Dedifferentiated amniotic fluid mesenchymal stem cell (primary cell): ENCODE results near the gene MAP4K3.
"Not testable (repeated sequence)": the region's sequence is repeated elsewhere in the genome, so short reads cannot be mapped to it uniquely, and the experiment has no call there.

Experiments
- DNase-seq: peaks from one replicate; pipeline ENCODE4 v3.0.0-alpha.2; 2016; ENCODE audit errors: extremely low spot score

MAP4K3 gene

DNA sequence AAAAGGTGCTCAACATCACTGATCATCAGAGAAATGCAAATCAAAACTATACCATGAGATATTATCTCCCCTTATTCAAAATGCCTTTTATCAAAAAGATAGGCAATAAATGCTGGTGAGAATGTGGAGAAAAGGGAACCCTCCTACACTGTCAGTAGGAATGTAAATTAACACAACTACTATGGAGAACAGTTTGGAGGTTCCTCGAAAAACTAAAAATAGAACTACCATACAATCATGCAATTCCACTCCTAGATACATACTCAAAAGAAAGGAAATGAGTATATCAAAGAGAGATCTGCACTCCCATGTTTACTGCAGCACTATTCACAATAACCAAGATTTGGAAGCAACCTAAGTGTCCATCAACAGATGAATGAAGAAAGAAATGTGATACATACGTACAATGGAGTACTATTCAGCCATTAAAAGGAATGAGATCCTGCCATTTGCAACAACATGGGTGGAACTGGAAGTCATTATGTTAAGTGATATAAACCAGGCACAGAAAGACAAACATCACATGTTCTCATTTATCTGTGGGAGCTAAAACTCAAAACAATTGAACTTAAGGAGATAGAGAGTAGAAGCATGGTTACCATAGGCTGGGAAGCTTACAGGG, 63.8 kb downstream of the MAP4K3 start:
- no peak for DNase-seq

DNA sequence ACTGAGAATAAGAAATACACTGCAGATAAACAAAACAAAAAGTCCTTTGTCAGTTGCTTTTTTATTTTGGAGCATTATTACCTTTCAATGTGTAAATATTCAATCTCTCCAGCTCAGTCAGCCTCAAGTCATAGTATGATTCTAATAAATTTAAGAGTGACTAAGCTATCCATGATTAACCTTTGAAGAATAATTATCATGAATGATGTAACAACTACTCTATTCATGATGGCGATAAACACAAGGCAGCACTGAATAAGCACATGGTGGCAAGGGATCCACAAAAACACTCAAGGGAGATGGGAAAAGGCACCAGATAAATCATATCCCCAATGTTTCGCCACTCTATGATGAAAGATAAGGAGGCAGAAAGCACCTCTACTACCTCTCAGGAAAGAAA, 67.0 kb downstream of the MAP4K3 start:
- DNase-seq = no peak

DNA sequence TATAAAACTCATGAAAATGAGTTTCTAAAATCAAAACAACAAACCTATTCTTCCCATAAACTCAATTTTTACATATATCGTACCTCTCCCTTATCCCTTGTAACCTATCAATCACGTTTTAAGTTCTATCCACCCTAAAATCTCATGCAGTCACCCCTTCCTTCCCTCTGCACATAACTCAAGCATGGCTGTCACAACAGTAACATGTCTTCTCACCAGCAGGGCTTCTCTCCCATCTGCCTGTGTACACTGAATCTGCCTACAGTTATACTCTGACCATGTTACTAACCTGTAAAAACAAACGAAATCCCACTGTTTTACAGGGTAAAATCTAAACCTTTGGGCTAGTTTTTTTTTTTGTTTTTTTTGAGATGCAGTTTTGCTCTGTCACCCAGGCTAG, 68.2 kb downstream of the MAP4K3 start:
- no peak for DNase-seq

DNA sequence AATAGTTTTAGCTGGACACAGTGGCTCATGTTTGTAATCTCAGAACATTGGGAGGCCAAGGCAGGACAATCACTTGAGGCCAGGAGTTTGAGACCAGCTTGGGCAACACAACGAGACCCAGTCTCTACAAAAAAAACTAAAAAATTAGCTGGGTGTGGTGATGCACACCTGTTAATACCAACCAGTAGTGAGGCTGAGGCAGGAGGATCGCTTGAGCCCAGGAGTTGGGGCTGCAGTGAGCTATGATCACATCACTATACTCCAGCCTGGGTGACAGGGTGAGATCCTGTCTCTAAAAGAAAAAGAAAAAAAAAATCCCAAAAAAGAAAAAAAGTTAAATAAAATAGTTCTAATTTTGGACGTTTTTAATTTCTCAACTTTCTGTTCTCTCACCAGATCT, 68.7 kb downstream of the MAP4K3 start:
- no peak for DNase-seq

DNA sequence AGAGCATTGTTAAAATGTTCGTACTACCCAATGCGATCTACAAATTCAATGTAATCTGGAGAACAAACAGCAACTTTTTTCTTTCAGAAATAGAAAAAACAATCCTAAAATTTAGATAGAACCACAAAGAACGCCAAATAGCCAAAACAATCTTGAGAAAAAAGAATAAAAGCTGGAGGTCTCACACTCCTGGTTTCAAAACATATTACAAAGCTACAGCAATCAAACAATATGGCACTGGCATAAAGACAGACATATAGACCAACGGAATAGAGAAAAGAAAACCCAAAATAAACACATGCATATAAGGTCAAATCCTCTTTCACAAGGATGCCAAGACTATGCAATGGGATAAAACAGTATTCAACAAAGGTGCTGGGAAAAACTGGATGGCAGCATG, 74.5 kb downstream of the MAP4K3 start:
- DNase-seq = no peak

DNA sequence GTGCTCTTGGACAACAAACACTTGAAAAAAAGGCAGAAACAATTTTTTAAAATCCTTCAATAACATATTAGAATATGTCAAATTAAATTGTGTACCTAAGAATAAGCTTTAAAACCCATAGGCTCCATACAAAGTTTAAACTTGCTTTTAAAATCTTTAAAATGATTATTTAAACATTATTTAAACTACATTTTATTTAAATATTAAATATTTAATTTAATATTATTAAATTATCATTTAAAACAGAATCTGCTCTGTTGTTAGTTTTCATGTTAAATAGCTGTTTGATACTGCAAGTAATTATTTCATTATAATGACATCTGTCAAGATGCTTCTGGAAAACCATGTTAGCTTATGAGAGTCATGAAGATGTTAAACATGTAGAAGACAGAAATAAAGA, 75.6 kb downstream of the MAP4K3 start:
- no peak for DNase-seq

DNA sequence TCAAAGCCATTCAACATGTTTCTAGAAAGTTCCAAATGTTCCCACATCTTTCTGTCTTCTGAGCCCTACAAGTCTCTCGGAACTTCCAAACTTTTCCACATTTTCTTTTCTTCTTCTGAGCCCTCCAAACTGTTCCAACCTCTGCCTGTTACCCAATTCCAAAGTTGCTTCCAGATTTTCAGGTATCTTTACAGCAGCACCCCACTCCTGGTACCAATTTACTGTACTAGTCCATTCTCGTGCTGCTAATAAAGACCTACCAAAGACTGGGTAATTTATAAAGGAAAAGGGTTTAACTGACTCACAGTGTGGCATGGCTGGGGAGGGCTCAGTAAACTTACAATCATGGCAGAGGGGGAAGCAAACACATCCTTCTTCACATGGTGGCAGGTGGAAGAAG, 76.7 kb downstream of the MAP4K3 start:
- DNase-seq = not testable (repeated sequence)

DNA sequence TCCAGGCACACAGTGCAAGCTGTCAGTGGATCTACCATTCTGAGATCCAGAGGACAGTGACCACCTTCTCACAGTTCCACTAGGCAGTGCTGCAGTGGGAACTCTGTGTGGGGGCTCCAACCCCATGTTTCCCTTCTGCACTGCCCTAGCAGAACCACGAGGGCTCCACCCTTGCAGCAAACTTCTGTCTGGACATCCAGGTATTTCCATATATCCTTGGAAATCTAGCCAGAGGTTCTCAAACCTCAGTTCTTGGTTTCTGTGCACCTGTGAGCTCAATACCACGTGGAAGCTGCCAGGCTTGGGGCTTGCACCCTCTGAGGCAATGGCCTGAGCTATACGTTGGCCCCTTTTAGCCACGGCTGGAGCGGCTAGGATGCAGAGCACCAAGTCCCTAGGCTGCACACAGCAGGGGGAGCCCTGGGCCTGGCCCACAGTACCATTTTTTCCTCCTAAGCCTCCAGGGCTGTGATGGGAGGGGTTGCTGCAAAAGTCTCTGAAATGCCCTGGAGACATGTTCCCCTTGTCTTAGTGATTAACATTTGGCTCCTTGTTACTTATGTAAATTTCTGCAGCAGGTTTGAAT, 77.5 kb downstream of the MAP4K3 start:
- DNase-seq = no peak

DNA sequence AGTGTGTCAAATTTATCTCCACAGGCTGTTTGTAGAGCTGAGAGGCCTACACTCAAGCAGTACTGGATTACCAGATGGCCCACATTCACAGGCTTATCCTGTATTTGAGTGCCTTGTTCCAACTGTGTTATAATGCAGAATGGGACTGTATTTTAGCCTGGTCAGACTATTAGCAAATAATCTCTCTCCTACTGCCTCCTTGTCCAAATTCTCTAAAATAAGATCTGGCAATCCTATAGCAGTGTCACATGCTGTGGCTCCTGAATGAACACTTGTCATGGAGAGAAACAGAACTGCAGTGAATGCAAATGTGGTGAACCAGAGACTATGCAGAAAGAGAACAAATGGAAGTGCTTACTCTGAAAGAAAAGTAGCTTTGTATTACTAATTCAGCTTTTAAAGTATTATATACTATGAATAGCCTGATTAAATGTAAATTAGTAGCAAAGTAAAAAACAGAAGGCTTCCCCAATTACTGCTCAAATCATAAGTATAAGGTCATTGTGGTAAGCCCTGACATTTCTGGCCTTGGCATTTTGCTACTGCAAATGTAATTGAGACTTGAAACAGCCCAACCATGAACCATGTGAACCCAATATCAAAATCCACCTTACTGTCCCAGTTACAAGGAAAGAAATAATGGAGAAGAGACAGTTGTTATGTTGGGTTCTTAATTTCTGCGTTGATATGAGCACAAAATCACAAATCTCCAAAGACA, 80.0 kb downstream of the MAP4K3 start:
- no peak for DNase-seq

DNA sequence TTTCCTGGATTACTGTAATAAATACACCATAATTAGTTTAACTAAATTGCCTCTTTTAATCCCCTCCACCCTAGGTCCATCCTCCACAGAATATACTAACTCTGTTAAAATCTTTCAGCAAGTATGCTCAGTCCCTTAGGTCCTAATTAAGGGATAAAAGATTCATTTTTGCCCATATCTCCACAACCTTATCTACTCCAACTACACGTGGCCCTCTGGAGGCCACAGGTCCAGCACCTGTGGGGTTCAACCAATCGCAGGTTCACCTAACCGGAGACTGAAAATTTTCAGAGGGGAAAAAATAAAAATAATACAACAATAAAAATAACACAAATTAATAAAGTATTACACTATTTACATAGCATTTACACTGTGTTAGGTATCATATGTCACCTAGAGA, 86.4 kb downstream of the MAP4K3 start:
- no peak for DNase-seq

DNA sequence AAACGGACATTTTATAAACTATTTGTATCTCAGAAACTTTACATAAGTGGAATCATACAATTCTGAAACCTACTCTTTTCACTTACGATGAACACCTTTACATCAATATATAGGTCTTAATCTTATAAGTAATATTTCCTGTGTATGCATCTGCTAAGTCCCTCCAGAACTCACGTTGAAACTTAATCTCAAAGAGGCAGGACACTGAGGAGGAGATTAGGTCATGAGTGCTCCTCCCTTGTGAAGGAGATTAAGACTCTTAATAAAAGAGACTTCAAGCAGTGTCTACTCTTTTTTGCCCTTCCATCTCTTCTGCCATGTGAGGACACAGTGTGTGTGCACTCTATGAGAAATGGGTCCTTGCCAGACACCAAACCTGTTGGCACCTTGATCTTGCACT, 98.6 kb downstream of the MAP4K3 start:
- no peak for DNase-seq

DNA sequence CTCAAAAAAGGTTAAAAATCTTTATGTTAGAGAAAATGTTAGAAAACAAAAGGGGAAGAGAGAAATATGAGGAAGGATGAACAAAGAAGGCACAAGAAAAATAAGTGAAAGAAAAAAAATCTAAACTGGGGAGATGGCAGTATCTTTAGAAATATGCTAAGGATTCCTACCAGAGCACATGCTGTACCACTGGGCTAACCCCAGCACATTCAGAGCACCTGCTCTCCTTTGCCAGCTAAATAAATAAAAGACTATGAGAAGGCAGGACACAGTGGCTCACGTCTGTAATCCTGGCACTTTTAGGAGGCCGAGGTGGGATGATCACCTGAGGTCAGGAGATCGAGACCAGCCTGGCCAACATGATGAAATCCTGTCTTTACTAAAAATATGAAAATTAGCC, 101.2 kb downstream of the MAP4K3 start:
- no peak for DNase-seq

DNA sequence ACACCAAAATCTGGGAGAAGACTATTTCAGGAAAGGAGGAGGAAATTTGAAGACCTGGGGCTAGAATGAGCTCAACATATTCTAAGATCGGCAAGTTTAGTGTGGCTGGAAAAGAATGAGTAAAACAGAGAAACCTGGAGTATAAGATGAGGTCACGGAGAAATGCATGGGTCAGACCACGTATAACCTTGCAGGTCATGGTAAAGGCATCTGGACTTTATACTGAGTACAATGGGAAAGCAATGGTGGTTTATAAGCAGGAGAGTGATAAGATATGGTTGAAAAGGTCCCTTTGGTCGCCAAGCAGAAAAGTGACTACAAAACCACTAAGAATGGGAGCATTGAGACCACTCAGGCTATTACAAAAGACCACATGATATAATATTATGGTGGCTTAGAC, 102.1 kb downstream of the MAP4K3 start:
- no peak for DNase-seq

DNA sequence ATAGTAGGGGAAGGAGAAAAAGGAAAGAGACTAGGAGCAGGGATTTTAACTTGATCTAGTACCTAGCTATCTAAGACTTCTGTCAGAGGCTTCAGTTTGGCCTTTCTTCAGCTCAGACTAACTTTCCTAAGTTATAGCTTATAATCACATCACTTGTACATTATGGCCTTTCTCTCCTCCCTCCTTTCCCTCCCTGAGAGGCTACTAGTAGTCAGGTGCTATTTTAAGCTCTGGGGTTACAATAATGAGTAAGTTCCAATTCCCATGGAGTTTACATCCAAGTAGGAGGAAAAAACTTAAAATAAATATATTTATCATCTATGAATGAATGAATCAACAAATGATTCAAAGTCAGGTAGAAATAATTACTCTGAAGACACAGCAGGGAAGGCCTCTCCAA, 102.6 kb downstream of the MAP4K3 start:
- DNase-seq = no peak

DNA sequence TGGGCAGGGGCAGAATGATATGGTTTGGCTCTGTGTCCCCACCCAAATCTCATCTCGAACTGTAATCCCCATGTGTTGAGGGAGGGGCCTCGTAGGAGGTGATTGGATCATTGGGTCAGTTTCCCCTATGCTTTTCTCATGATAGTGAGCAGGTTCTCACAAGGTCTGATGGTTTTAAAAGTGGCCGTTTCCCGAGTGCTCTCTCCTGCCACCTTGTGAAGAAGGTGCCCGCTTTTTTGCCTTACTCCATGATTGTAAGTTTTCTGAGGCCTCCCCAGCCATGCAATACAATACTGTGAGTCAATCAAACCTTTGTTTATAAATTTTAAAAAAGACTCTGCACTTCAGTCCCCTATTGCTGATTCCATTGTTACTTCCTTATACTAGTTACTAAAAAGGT, 110.4 kb downstream of the MAP4K3 start:
- DNase-seq = no peak

DNA sequence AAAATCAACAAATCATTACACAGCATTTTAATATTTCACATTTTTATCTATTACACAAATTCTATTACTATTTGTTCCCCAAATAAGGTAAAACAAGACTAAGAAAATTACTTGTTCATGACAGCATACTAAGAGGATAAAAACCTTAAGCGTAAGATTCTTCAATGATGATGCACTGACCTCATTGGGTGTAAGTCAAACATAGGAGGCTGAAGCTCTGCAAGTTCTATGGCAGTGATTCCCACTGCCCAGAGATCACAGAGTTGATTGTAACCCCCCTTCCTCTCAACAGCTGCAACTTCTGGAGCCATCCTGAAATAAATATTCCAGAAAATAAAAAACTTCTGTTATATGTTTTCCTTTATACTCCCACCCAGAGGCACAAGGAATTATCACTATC, 111.1 kb downstream of the MAP4K3 start:
- no peak for DNase-seq

DNA sequence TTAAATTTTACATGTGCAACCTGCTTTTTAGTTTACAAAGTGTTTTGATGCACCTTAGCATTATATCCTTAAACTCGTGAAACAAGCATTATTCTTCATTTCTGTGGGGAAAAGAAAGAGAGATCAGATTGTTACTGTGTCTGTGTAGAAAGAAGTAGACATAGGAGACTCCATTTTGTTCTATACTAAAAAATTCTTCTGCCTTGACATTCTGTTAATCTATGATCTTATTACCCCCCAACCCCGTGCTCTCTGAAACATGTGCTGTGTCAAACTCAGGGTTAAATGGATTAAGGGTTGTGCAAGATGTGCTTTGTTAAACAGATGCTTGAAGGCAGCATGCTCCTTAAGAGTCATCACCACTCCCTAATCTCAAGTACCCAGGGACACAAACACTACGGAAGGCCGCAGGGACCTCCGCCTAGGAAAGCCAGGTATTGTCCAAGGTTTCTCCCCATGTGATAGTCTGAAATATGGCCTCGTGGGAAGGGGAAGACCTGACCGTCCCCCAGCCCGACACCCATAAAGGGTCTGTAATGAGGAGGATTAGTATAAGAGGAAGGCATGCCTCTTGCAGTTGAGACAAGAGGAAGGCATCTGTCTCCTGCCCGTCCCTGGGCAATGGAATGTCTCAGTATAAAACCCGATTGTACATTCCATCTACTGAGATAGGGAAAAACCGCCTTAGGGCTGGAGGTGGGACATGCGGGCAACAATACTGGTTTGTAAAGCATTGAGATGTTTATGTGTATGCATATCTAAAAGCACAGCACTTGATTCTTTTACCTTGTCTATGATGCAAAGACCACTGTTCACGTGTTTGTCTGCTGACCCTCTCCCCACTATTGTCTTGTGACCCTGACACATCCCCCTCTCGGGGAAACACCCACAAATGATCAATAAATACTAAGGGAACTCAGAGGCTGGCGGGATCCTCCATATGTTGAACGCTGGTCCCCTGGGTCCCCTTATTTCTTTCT, 115.7 kb downstream of the MAP4K3 start:
- not testable (repeated sequence) for DNase-seq

DNA sequence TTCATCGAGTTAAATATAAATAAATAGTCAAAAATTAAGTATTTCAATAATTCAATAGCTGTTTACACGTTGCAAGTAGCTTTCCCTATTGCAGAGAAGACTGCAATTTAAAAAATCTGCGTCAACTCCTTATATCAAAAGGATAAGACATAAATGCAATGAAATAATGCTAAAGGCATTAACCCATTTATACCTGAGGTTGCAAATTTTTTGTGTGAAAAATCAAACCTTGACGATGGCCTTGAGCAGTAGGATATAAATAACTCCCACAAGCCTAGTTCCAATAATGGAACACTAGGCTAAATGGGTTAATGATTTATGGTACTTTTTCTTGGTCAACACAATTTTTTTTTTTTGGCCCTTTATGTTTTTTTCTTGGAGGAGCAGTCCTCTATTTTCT, 116.9 kb downstream of the MAP4K3 start:
- no peak for DNase-seq

DNA sequence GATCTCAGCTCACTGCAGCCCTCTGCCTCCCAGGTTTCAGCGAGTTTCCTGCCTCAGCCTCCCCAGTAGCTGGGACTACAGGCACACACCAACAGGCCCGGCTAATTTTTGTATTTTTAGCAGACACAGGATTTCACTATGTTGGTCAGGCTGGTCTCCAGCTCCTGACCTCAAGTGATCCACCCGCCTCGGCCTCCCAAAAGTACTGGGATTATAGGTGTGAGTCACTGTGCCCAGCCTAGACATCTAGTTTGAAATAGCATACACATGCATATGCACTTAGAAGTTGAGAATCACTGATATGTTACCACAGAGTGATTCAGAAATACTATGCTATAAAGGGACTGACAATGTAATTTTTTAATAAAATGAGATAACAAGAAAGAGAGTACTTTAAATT, 123.5 kb downstream of the MAP4K3 start:
- peak; percentile 73 for DNase-seq

DNA sequence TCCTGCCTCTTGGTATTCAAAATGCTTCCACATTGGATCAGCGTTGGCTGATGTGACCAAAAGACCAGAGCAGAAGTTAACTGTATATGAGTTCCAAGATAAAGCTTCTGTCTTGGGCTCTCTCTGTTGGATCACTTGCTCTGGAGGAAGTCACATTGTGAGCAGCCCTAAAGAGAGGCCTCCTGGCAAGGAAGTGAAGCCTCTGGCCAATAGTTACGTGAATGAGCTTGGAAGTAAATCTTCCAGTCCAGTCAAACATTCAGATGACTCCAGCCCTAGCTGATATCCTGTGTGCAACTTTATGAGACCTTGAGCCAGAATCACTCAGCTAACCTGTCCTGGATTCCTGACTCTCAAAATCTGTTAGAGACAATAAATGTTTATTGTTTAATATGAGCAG, 125.6 kb downstream of the MAP4K3 start:
- no peak for DNase-seq

DNA sequence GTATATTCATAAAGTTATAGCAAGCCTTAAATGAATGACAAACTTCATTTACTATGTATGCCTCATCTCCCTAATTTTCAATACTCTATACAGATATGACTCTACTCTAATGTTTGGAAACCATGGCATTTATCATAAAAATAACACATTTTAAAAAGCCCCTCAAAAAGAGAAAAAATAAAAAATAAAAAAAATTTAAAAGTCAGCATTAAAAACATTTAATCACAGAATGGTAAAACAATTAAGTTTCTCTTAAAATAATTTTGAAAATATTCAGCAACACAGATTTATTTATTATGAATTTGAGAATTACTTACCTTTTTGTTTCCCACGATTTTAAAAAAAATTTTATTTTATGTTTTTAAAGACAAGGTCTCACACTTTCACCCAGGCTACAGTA, 128.3 kb downstream of the MAP4K3 start:
- DNase-seq = no peak

DNA sequence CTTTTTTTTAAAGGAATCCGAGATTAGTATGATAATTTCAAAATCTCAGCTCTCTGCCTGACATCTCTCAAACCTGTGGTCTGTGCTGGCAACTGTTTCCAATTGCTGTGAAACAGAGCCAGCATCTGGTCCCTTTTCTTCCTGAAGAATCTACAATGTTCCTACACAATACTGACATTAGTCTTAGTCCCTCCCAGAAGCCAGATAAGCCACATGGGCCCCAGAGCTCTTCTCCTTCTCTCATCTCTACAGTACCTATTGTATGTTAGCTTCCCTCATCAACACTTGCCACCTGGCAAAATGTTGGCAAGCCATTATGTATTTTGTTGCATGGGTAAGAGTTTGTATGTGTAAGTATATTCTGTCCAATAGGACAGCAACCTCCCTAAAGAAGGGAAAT, 130.5 kb downstream of the MAP4K3 start:
- no peak for DNase-seq
